Ascending aorta (tissue), 2 donors: ENCODE results near the gene EHMT1. TPM values are rescaled to one million over a fixed set of nuclear protein-coding genes. Genes with fewer than 3 reads are reported as not detected.
A peak's percentile ranks its signal among the peaks of the same experiment; 100 is the strongest.

Source experiments
- DNase-seq, 2 donors: peaks; one replicate each; pipeline ENCODE4 v3.0.0-alpha.2; 2019; ENCODE audit warnings: low spot score in 2 of 2
- H3K27ac ChIP-seq, 2 donors: fragments of 200-600 bp; sonication (generic); one replicate each; pipeline ENCODE4 v1.5.1; 2016 to 2017; ENCODE audit warnings: mild to moderate bottlenecking in 1 of 2
- H3K27me3 ChIP-seq: fragments of 200-600 bp; sonication (generic); one replicate; pipeline ENCODE4 v1.5.1; 2017
- H3K36me3 ChIP-seq, 2 donors: fragments of 200-600 bp; sonication (generic); one replicate each; pipeline ENCODE4 v1.5.1; 2016
- H3K4me1 ChIP-seq, 2 donors: fragments of 200-600 bp; sonication (generic); one replicate each; pipeline ENCODE4 v1.5.1; 2016 to 2017; ENCODE audit warnings: mild to moderate bottlenecking in 1 of 2
- H3K4me3 ChIP-seq, 2 donors: fragments of 200-600 bp; sonication (generic); one replicate each; pipeline ENCODE4 v1.5.1; 2016 to 2017; ENCODE audit warnings: mild to moderate bottlenecking in 1 of 2
- H3K9me3 ChIP-seq, 2 donors: fragments of 200-600 bp; sonication (generic); one replicate each; pipeline ENCODE4 v1.5.1; 2016
- intact Hi-C: fragments of 100-400 bp; cut with DNase I; formaldehyde crosslinking; loops from one replicate; pipeline ENCODE4 v1.15.1; 2023
- total RNA-seq: library from RNA; depleted of rRNA; stranded (reverse); fragments of >200 nt; gene quantifications from one replicate; pipeline ENCODE4 v1.1.0, GENCODE V29; 2016
- TF ChIP-seq, protein P1 (sequence below), 3 experiments: fragments of 200-600 bp in 2 of 3; fragments of 450-650 bp in 1 of 3; sonication (generic) in 2 of 3; IDR thresholded peaks; one replicate each; pipeline ENCODE4 v1.5.1; 2016 to 2019; ENCODE audit warnings: antibody characterized with exemption in 3 of 3, mild to moderate bottlenecking in 1 of 3, moderate library complexity in 1 of 3

Gene EHMT1
- total RNA-seq, 1 donor from 2014 or later: 49.9 TPM

- peaks cover 27 to 34% of the 10 kb centered on the region in 2 donors for H3K36me3 ChIP-seq
- H3K4me1 ChIP-seq: peaks cover 7 to 14% of the 10 kb centered on the region in 2 donors
- H3K27ac ChIP-seq: no peak overlapping the region
- DNase-seq: no peak
- intact Hi-C loops: no loop called here
- TF ChIP-seq, protein P1, sequence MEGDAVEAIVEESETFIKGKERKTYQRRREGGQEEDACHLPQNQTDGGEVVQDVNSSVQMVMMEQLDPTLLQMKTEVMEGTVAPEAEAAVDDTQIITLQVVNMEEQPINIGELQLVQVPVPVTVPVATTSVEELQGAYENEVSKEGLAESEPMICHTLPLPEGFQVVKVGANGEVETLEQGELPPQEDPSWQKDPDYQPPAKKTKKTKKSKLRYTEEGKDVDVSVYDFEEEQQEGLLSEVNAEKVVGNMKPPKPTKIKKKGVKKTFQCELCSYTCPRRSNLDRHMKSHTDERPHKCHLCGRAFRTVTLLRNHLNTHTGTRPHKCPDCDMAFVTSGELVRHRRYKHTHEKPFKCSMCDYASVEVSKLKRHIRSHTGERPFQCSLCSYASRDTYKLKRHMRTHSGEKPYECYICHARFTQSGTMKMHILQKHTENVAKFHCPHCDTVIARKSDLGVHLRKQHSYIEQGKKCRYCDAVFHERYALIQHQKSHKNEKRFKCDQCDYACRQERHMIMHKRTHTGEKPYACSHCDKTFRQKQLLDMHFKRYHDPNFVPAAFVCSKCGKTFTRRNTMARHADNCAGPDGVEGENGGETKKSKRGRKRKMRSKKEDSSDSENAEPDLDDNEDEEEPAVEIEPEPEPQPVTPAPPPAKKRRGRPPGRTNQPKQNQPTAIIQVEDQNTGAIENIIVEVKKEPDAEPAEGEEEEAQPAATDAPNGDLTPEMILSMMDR (IDR thresholded peaks at IDR 0.05): no peak
- H3K4me3 ChIP-seq: no peak overlapping the region
- H3K27me3 ChIP-seq: no peaks in the 10 kb centered on the region
- H3K9me3 ChIP-seq: no peaks in the 10 kb centered on the region
Measured at GRCh38 chr9:137588311-137588710, 30.5 kb upstream of the EHMT1 start.

DNA sequence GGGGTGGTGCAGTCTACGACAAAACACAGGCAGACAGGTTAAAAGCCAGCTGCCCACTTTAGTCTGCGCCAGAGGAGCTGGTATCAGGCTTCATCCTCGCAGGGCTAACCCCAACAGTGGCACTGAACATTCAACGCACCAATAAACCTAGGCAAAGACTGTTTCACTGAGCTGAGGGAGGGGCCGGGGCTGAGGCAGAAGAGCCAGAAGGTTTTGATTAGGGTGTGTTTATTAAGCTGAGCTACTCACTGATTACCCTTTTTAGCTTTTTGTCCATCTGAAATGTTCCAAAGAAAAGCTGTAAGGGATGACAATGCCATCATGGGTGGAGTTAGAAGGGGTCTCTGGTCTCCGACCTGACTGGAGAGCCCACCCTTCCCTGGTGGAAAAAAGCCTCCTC is 29.9 kb upstream of the EHMT1 start:
- intact Hi-C loops: no loop called here
- peaks cover 27 to 28% of the 10 kb centered on the region in 2 donors for H3K36me3 ChIP-seq
- H3K4me3 ChIP-seq: peak overlapping the region in 1 of 2 donors; percentile 90
- H3K4me1 ChIP-seq: peaks cover 7 to 14% of the 10 kb centered on the region in 2 donors
- no peaks in the 10 kb centered on the region for H3K9me3 ChIP-seq
- DNase-seq: no peak
- no peaks in the 10 kb centered on the region for H3K27me3 ChIP-seq
- TF ChIP-seq, protein P1 (IDR thresholded peaks at IDR 0.05): no peak
- no peak overlapping the region for H3K27ac ChIP-seq

- TF ChIP-seq, protein P1 (IDR thresholded peaks at IDR 0.05): no peak
- Histone ChIP-seq H3K4me1 (peaks cover 7 to 14% of the 10 kb centered on the region in 2 donors), H3K36me3 (peaks cover 27 to 28% of the 10 kb centered on the region in 2 donors), H3K9me3 (no peaks in the 10 kb centered on the region), H3K27ac (no peak overlapping the region), H3K27me3 (no peaks in the 10 kb centered on the region), H3K4me3 (peak overlapping the region; percentile 58 to 90)
- no peak for DNase-seq
- intact Hi-C loops: loop anchor here (1.0 to 5.0 kb wide), 3 partner anchors 11 to 37 kb away; partner anchors contain the start of genes ARRDC1, DPH7, MRPL41 and PNPLA7
Measured at GRCh38 chr9:137589441-137590122, 29.2 kb upstream of the EHMT1 start.

DNA sequence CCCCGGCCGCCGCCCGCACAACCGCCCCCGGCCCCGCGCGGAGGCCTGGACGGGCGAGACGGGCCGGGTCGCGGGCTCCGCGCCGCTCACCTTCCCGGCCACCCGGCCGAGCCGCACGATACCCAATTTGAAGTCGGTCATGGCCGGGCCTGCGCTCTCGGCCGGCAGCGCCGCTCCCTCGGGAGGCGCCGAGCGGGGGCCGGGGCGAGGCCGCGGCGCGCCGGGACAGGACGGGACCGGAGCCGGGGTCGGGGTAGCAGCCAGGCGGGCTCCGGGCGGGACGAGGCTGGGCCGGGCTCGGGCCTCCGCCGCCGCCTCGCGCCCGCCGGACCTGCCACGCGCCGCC is 28.7 kb upstream of the EHMT1 start:
- no peak overlapping the region for H3K27ac ChIP-seq
- intact Hi-C loops: loop anchor here (1.0 to 5.0 kb wide), 3 partner anchors 12 to 38 kb away; partner anchors contain the start of genes ARRDC1, DPH7, MRPL41 and PNPLA7
- H3K36me3 ChIP-seq: peaks cover 27 to 28% of the 10 kb centered on the region in 2 donors

DNA sequence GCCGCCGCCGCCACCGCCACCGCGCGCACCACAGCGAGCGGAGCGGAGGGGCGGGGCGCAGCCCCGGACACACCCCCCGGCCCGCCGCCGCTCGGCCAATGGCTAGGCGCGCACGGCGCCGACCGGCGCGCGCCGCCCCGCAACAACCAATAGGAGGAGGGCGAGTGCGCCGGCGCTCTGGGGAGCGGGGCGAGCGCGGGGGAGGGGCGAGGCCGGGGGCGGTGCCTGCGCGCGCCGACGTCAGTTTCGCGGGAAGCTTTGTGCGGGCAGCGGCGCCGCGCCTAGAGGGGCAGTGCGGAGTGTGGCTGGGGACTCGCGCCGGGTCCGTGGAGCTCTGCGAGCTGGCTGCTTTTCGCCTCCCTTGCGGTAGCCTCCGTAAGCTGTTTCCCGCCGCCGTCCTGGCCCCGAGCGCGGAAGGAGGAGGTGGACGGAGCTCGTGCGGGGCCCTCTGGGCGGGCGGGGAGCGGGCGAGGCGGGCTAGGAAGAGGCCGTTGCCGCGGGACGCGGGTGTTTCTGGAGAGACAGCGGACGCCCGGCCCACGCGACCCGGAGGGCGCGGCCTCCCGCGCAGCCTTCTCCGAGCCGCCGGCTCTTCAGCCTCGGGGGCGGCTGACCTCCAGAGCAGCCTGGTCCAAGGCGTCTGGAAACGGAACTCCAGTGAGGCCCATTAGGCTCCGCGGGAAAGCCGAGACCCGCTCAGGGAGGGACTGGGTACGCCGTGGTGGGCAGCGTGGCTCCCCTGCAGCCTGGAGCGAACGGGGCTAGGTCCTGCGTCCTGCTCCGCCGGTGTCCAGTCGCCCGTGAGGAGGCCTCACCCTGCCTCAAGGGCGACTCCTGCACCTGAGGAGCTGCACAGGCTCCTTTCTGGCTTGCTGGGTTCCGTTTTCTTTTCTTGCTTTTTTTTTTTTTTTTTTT is 28.1 kb upstream of the EHMT1 start, which contains the start of gene ZMYND19:
TSS of gene ZMYND19 (minus strand) at position 44 of the 915 bp plus-strand sequence. CDS start 249 bp downstream, outside the sequence.
- Histone ChIP-seq H3K4me3 (peak within 1 kb of the TSS; percentile 76 to 97), H3K27ac (peak within 1 kb of the TSS; percentile 43 to 60), H3K4me1 (peaks cover 7 to 14% of the 10 kb centered on the region in 2 donors), H3K9me3 (no peaks in the 10 kb centered on the region), H3K36me3 (peaks cover 23 to 26% of the 10 kb centered on the region in 2 donors), H3K27me3 (no peaks in the 10 kb centered on the region)
- TF ChIP-seq, protein P1 (IDR thresholded peaks at IDR 0.05): no peak
- intact Hi-C loops: loop anchor here (1.0 to 5.0 kb wide), 3 partner anchors 12 to 38 kb away; partner anchors contain the start of genes ARRDC1, DPH7, MRPL41 and PNPLA7
- DNase-seq: peak; percentile 46 to 93

More for the DNA sequence above, 28.7 kb upstream of the EHMT1 start:
- Histone ChIP-seq H3K4me1 (peaks cover 7 to 14% of the 10 kb centered on the region in 2 donors), H3K9me3 (no peaks in the 10 kb centered on the region), H3K27me3 (no peaks in the 10 kb centered on the region), H3K4me3 (peak overlapping the region; percentile 58 to 90)
- TF ChIP-seq, protein P1 (IDR thresholded peaks at IDR 0.05): no peak
- no peak for DNase-seq
